ENCODE results near the gene SDCBP2. TPM values are rescaled to one million over a fixed set of nuclear protein-coding genes. Genes with fewer than 3 reads are reported as not detected.

The SDCBP2 gene
- polyA plus RNA-seq, 1 donor (not counting 4 experiments of a cell fraction or from before 2014, with no cell fraction given) = 36.0 TPM

- FAIRE-seq (no peak), DNase-seq (ENCODE audit: low read depth, low spot score) (no peak)
- no peak overlapping the region for H3K9ac ChIP-seq (ENCODE audit: control insufficient read depth, extremely low read depth, insufficient read depth, low read length)
- TF ChIP-seq EZH2 (IDR thresholded peaks at IDR 0.05; ENCODE audit: low read length) (no peak), CTCF (optimal IDR thresholded peaks at IDR 0.05 in 1 of 3, IDR thresholded peaks at IDR 0.05 in 1 of 3, conservative IDR thresholded peaks at IDR 0.05 in 1 of 3; ENCODE audit: extremely low read depth in 1 of 3, insufficient read depth in 2 of 3, low read length in 3 of 3) (no peak)
- no peak overlapping the region for H3K4me3 ChIP-seq (ENCODE audit: control insufficient read depth in 2 of 3, extremely low read depth in 1 of 3, insufficient read depth in 2 of 3, low read depth in 1 of 3, low read length in 3 of 3)
- H3K4me2 ChIP-seq (ENCODE audit: control insufficient read depth, extremely low read depth, insufficient read depth, low read depth, low read length) = no peak overlapping the region
- no peaks in the 10 kb centered on the region for H3K4me1 ChIP-seq (ENCODE audit: control insufficient read depth, extremely low read depth, insufficient read depth, low read length)
- dilution Hi-C loops (cut with MboI; ENCODE audit: extremely low pct_ligation_motif_present, low sequenced_read_pairs) = no loop called here
- H3K79me2 ChIP-seq (ENCODE audit: control insufficient read depth, insufficient read depth, low read length) = no peaks in the 10 kb centered on the region
- no peak overlapping the region for H3K27ac ChIP-seq (ENCODE audit: control insufficient read depth, insufficient read depth, low read length)
- H4K20me1 ChIP-seq (ENCODE audit: control insufficient read depth, extremely low read depth, insufficient read depth, low read length) = no peaks in the 10 kb centered on the region
- H3K9me3 ChIP-seq (ENCODE audit: control insufficient read depth, low read depth, low read length) = no peaks in the 10 kb centered on the region
- no peaks in the 10 kb centered on the region for H3K27me3 ChIP-seq (ENCODE audit: control insufficient read depth, extremely low read depth, insufficient read depth, low read length)
- no peak overlapping the region for H2AFZ ChIP-seq (ENCODE audit: control insufficient read depth, low read length)
- no peaks in the 10 kb centered on the region for H3K9me1 ChIP-seq (ENCODE audit: control insufficient read depth, extremely low read depth, insufficient read depth, low read length)
- H3K36me3 ChIP-seq (ENCODE audit: control insufficient read depth in 2 of 2, extremely low read depth in 1 of 2, insufficient read depth in 2 of 2, low read length in 2 of 2) = peaks cover 0 to 16% of the 10 kb centered on the region in 2 experiments
These were observed 22.4 kb downstream of the SDCBP2 start for GRCh38 chr20:1306316-1307135.

- H2AFZ ChIP-seq (ENCODE audit: control insufficient read depth, low read length) = no peak overlapping the region
- no peak overlapping the region for H3K9ac ChIP-seq (ENCODE audit: control insufficient read depth, extremely low read depth, insufficient read depth, low read length)
- H3K27me3 ChIP-seq (ENCODE audit: control insufficient read depth, extremely low read depth, insufficient read depth, low read length) = no peaks in the 10 kb centered on the region
- TF ChIP-seq EZH2 (IDR thresholded peaks at IDR 0.05; ENCODE audit: low read length) = no peak
- no peak for TF ChIP-seq CTCF (optimal IDR thresholded peaks at IDR 0.05 in 1 of 3, IDR thresholded peaks at IDR 0.05 in 1 of 3, conservative IDR thresholded peaks at IDR 0.05 in 1 of 3; ENCODE audit: extremely low read depth in 1 of 3, insufficient read depth in 2 of 3, low read length in 3 of 3)
- H3K79me2 ChIP-seq (ENCODE audit: control insufficient read depth, insufficient read depth, low read length) = no peaks in the 10 kb centered on the region
- H4K20me1 ChIP-seq (ENCODE audit: control insufficient read depth, extremely low read depth, insufficient read depth, low read length) = no peaks in the 10 kb centered on the region
- H3K9me1 ChIP-seq (ENCODE audit: control insufficient read depth, extremely low read depth, insufficient read depth, low read length) = no peaks in the 10 kb centered on the region
- no peak overlapping the region for H3K4me3 ChIP-seq (ENCODE audit: control insufficient read depth in 2 of 3, extremely low read depth in 1 of 3, insufficient read depth in 2 of 3, low read depth in 1 of 3, low read length in 3 of 3)
- no peak for DNase-seq (ENCODE audit: low read depth, low spot score)
- H3K27ac ChIP-seq (ENCODE audit: control insufficient read depth, insufficient read depth, low read length) = no peak overlapping the region
- peaks cover 6% of the 10 kb centered on the region for H3K4me1 ChIP-seq (ENCODE audit: control insufficient read depth, extremely low read depth, insufficient read depth, low read length)
- dilution Hi-C loops (cut with MboI; ENCODE audit: extremely low pct_ligation_motif_present, low sequenced_read_pairs) = no loop called here
- H3K36me3 ChIP-seq (ENCODE audit: control insufficient read depth in 2 of 2, extremely low read depth in 1 of 2, insufficient read depth in 2 of 2, low read length in 2 of 2) = peaks cover 0 to 11% of the 10 kb centered on the region in 2 experiments
- no peak overlapping the region for H3K4me2 ChIP-seq (ENCODE audit: control insufficient read depth, extremely low read depth, insufficient read depth, low read depth, low read length)
- FAIRE-seq = no peak
- H3K9me3 ChIP-seq (ENCODE audit: control insufficient read depth, low read depth, low read length) = no peaks in the 10 kb centered on the region
These were observed 23.2 kb downstream of the SDCBP2 start for GRCh38 chr20:1305712-1306111.

All from keratinocyte (primary cell).